Left kidney (tissue), 2 donors: ENCODE data around the gene DPYD. TPM values are rescaled to one million over a fixed set of nuclear protein-coding genes. Genes with fewer than 3 reads are reported as not detected.

Experiments used
- DNase-seq: peaks from one replicate; pipeline ENCODE4 v3.0.0-alpha.2; 2013
- polyA plus RNA-seq: library from polyadenylated mRNA; unstranded; fragments of 120-200 nt; gene quantifications from one replicate; pipeline ENCODE4 v1.2.1, GENCODE V29; 2013; ENCODE audit not compliant: insufficient read length

The DPYD gene
- polyA plus RNA-seq, 1 donor: 11.9 TPM

GRCh38 chr1:97787231-97787630, 133.6 kb downstream of the DPYD start:
- no peak for DNase-seq

GRCh38 chr1:97784661-97785060, 136.2 kb downstream of the DPYD start:
- DNase-seq: no peak

- DNase-seq: no peak
Observed at GRCh38 chr1:97783751-97784150, 137.1 kb downstream of the DPYD start.

GRCh38 chr1:97781762-97782337, 139.0 kb downstream of the DPYD start:
- no peak for DNase-seq

GRCh38 chr1:97780884-97781283, 139.9 kb downstream of the DPYD start:
- DNase-seq: no peak

GRCh38 chr1:97778718-97779117, 142.1 kb downstream of the DPYD start:
- no peak for DNase-seq

- DNase-seq: no peak
Observed at GRCh38 chr1:97770376-97770775, 150.5 kb downstream of the DPYD start.

- DNase-seq: no peak
Observed at GRCh38 chr1:97767381-97767780, 153.5 kb downstream of the DPYD start.

- no peak for DNase-seq
Observed at GRCh38 chr1:97764991-97765390, 155.8 kb downstream of the DPYD start.

- DNase-seq: no peak
Observed at GRCh38 chr1:97761637-97762036, 159.2 kb downstream of the DPYD start.

GRCh38 chr1:97759078-97759477, 161.8 kb downstream of the DPYD start:
- no peak for DNase-seq

- peak; percentile 48 for DNase-seq
Observed at GRCh38 chr1:97758541-97759057, 162.2 kb downstream of the DPYD start.

- no peak for DNase-seq
Observed at GRCh38 chr1:97745912-97746311, 174.9 kb downstream of the DPYD start.

- no peak for DNase-seq
Observed at GRCh38 chr1:97744977-97745376, 175.9 kb downstream of the DPYD start.

- no peak for DNase-seq
Observed at GRCh38 chr1:97743129-97743528, 177.7 kb downstream of the DPYD start.

GRCh38 chr1:97740891-97741290, 179.9 kb downstream of the DPYD start:
- no peak for DNase-seq

GRCh38 chr1:97739596-97740103, 181.2 kb downstream of the DPYD start:
- DNase-seq: no peak

- DNase-seq: no peak
Observed at GRCh38 chr1:97738270-97738669, 182.6 kb downstream of the DPYD start.

- no peak for DNase-seq
Observed at GRCh38 chr1:97730271-97730670, 190.6 kb downstream of the DPYD start.

- no peak for DNase-seq
Observed at GRCh38 chr1:97728436-97728835, 192.4 kb downstream of the DPYD start.

- DNase-seq: no peak
Observed at GRCh38 chr1:97727029-97727428, 193.8 kb downstream of the DPYD start.

- DNase-seq: no peak
Observed at GRCh38 chr1:97726386-97726785, 194.4 kb downstream of the DPYD start.

- no peak for DNase-seq
Observed at GRCh38 chr1:97721221-97721620, 199.6 kb downstream of the DPYD start.

GRCh38 chr1:97712980-97713379, 207.9 kb downstream of the DPYD start:
- no peak for DNase-seq
